Measurements from ENCODE around the gene DDX1. TPM values are rescaled to one million over a fixed set of nuclear protein-coding genes. Genes with fewer than 3 reads are reported as not detected.

Gene DDX1
- total RNA-seq, 1 donor from 2014 or later: 100 TPM

Other genes with a start within 250 kb of the DDX1 start
- 52.8 TPM for gene NBAS, start 30.5 kb upstream of the DDX1 start, total RNA-seq (ENCODE audit: unreplicated experiment)